Bronchus fibroblast of lung (primary cell): ENCODE measurements around the gene SSX2IP. TPM values are rescaled to one million over a fixed set of nuclear protein-coding genes. Genes with fewer than 3 reads are reported as not detected.

Experiments
- total RNA-seq: library from RNA; depleted of rRNA; stranded (reverse); fragments of >200 nt; gene quantifications from 2 replicates; pipeline ENCODE4 v1.2.3, GENCODE V29; 2015

Gene SSX2IP, protein sequence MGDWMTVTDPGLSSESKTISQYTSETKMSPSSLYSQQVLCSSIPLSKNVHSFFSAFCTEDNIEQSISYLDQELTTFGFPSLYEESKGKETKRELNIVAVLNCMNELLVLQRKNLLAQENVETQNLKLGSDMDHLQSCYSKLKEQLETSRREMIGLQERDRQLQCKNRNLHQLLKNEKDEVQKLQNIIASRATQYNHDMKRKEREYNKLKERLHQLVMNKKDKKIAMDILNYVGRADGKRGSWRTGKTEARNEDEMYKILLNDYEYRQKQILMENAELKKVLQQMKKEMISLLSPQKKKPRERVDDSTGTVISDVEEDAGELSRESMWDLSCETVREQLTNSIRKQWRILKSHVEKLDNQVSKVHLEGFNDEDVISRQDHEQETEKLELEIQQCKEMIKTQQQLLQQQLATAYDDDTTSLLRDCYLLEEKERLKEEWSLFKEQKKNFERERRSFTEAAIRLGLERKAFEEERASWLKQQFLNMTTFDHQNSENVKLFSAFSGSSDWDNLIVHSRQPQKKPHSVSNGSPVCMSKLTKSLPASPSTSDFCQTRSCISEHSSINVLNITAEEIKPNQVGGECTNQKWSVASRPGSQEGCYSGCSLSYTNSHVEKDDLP
- total RNA-seq, result 7.1 and 7.6 TPM in 2 replicates

GRCh38 chr1:84690397-84691121, at the start of gene SSX2IP:
Gene SSX2IP (minus strand): TSS chr1:84690461. CDS start chr1:84671219, 19,242 bp downstream.

Other genes starting within 250 kb of the SSX2IP start
- gene RPF1, start 211.2 kb downstream of the SSX2IP start, total RNA-seq, result 45.0 and 52.6 TPM in 2 replicates
- gene SPATA1, start 184.1 kb downstream of the SSX2IP start, total RNA-seq, result not detected in 2 replicates
- gene GNG5, start 183.9 kb downstream of the SSX2IP start, total RNA-seq, result 110 and 123 TPM in 2 replicates
- 6.9 and 7.0 TPM in 2 replicates for gene CTBS, start 116.0 kb downstream of the SSX2IP start, total RNA-seq
- 2.8 and 3.0 TPM in 2 replicates for gene LPAR3, start 202.7 kb upstream of the SSX2IP start, total RNA-seq